HG03378 (cell line): ENCODE results near the gene BMP7.
"Not testable (repeated sequence)": the region's sequence is repeated elsewhere in the genome, so short reads cannot be mapped to it uniquely, and the experiment has no call there.

Experiments used
- ATAC-seq: cut with Tn5 transposase; IDR thresholded peaks from one replicate; pipeline ENCODE4 v1.9.1; 2021; ENCODE audit warnings: mild to moderate bottlenecking, moderate library complexity; ENCODE audit not compliant: unreplicated experiment

The BMP7 gene

GRCh38 chr20:57251344-57251743 is 15.1 kb downstream of the BMP7 start:
- no peak for ATAC-seq

- no peak for ATAC-seq
These were observed 15.7 kb downstream of the BMP7 start for GRCh38 chr20:57250607-57251343.

GRCh38 chr20:57249772-57250171 is 16.7 kb downstream of the BMP7 start:
- ATAC-seq: no peak

GRCh38 chr20:57249073-57249472 is 17.4 kb downstream of the BMP7 start:
- ATAC-seq: no peak

- no peak for ATAC-seq
These were observed 18.2 kb downstream of the BMP7 start for GRCh38 chr20:57248132-57248797.

- no peak for ATAC-seq
These were observed 19.0 kb downstream of the BMP7 start for GRCh38 chr20:57247292-57247965.

- ATAC-seq: no peak
These were observed 20.4 kb downstream of the BMP7 start for GRCh38 chr20:57245997-57246396.

- ATAC-seq: no peak
These were observed 21.7 kb downstream of the BMP7 start for GRCh38 chr20:57244627-57245214.

- no peak for ATAC-seq
These were observed 22.2 kb downstream of the BMP7 start for GRCh38 chr20:57244221-57244585.

GRCh38 chr20:57243480-57244220 is 22.8 kb downstream of the BMP7 start:
- ATAC-seq: no peak

GRCh38 chr20:57242414-57242813 is 24.0 kb downstream of the BMP7 start:
- ATAC-seq: no peak

GRCh38 chr20:57241363-57241991 is 25.0 kb downstream of the BMP7 start:
- ATAC-seq: no peak

GRCh38 chr20:57240581-57241362 is 25.7 kb downstream of the BMP7 start:
- no peak for ATAC-seq

GRCh38 chr20:57239725-57240124 is 26.7 kb downstream of the BMP7 start:
- not testable (repeated sequence) for ATAC-seq

- not testable (repeated sequence) for ATAC-seq
These were observed 27.1 kb downstream of the BMP7 start for GRCh38 chr20:57239324-57239723.

- no peak for ATAC-seq
These were observed 28.4 kb downstream of the BMP7 start for GRCh38 chr20:57238089-57238488.

- no peak for ATAC-seq
These were observed 28.9 kb downstream of the BMP7 start for GRCh38 chr20:57237585-57237953.

- ATAC-seq: no peak
These were observed 29.4 kb downstream of the BMP7 start for GRCh38 chr20:57236813-57237584.
